HG03097 (cell line): ENCODE results near the gene MYOG.

Source experiments
- ATAC-seq: cut with Tn5 transposase; IDR thresholded peaks from one replicate; pipeline ENCODE4 v1.9.1; 2021; ENCODE audit not compliant: unreplicated experiment, low FRiP score

The MYOG gene

GRCh38 chr1:203049077-203049476 is 36.7 kb downstream of the MYOG start:
- no peak for ATAC-seq

GRCh38 chr1:203048555-203049051 is 37.2 kb downstream of the MYOG start:
- ATAC-seq, result no peak

GRCh38 chr1:203048086-203048485 is 37.7 kb downstream of the MYOG start:
- ATAC-seq, result no peak

GRCh38 chr1:203046984-203047630 is 38.7 kb downstream of the MYOG start:
- no peak for ATAC-seq

- no peak for ATAC-seq
These were observed 39.8 kb downstream of the MYOG start for GRCh38 chr1:203045821-203046594.

GRCh38 chr1:203045336-203045735 is 40.5 kb downstream of the MYOG start:
- ATAC-seq, result no peak

- ATAC-seq, result no peak
These were observed 41.1 kb downstream of the MYOG start for GRCh38 chr1:203044546-203045250.

GRCh38 chr1:203043830-203044545 is 41.8 kb downstream of the MYOG start:
- ATAC-seq, result no peak

- ATAC-seq, result no peak
These were observed 44.4 kb downstream of the MYOG start for GRCh38 chr1:203041351-203041932.

- no peak for ATAC-seq
These were observed 45.1 kb downstream of the MYOG start for GRCh38 chr1:203040513-203041275.

- no peak for ATAC-seq
These were observed 46.0 kb downstream of the MYOG start for GRCh38 chr1:203039609-203040512.

GRCh38 chr1:203038891-203039608 is 46.8 kb downstream of the MYOG start:
- no peak for ATAC-seq

GRCh38 chr1:203038217-203038741 is 47.5 kb downstream of the MYOG start:
- ATAC-seq, result no peak

- no peak for ATAC-seq
These were observed 48.2 kb downstream of the MYOG start for GRCh38 chr1:203037509-203038190.

- no peak for ATAC-seq
These were observed 49.3 kb downstream of the MYOG start for GRCh38 chr1:203036537-203036936.

GRCh38 chr1:203036135-203036534 is 49.7 kb downstream of the MYOG start:
- no peak for ATAC-seq
